GM12872 (cell line): ENCODE results near the gene CHFR.

Source experiments
- TF ChIP-seq, protein P1 (sequence below): IDR thresholded peaks from 3 replicates; pipeline ENCODE4 v1.5.1; 2011; ENCODE audit warnings: low read depth, mild to moderate bottlenecking, low read length, moderate library complexity; ENCODE audit not compliant: insufficient read depth

Gene CHFR

GRCh38 chr12:132804426-132804861, 83.0 kb downstream of the CHFR start:
- TF ChIP-seq, protein P1, sequence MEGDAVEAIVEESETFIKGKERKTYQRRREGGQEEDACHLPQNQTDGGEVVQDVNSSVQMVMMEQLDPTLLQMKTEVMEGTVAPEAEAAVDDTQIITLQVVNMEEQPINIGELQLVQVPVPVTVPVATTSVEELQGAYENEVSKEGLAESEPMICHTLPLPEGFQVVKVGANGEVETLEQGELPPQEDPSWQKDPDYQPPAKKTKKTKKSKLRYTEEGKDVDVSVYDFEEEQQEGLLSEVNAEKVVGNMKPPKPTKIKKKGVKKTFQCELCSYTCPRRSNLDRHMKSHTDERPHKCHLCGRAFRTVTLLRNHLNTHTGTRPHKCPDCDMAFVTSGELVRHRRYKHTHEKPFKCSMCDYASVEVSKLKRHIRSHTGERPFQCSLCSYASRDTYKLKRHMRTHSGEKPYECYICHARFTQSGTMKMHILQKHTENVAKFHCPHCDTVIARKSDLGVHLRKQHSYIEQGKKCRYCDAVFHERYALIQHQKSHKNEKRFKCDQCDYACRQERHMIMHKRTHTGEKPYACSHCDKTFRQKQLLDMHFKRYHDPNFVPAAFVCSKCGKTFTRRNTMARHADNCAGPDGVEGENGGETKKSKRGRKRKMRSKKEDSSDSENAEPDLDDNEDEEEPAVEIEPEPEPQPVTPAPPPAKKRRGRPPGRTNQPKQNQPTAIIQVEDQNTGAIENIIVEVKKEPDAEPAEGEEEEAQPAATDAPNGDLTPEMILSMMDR, result no peak

GRCh38 chr12:132803888-132804287, 83.5 kb downstream of the CHFR start:
- TF ChIP-seq, protein P1, result no peak

DNA sequence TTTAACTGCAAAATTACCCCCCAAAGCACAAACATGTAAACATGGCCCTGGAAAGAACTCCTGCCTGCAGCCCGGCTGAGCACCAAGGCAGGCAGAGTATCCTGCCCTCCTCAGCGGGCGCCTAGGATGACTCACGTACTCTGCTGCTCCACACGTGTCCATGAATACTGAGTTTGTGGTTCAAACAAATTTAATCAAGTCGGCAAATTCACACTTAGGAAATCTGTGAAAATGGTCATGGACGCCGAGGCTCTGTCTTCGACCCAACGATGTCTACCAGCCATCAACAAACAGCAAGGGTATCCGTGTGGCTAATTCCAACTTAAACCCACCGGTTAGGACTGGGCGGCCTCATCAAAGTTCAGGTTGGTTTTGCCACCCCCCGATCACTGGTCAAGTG, 84.3 kb downstream of the CHFR start:
- TF ChIP-seq, protein P1, result no peak

DNA sequence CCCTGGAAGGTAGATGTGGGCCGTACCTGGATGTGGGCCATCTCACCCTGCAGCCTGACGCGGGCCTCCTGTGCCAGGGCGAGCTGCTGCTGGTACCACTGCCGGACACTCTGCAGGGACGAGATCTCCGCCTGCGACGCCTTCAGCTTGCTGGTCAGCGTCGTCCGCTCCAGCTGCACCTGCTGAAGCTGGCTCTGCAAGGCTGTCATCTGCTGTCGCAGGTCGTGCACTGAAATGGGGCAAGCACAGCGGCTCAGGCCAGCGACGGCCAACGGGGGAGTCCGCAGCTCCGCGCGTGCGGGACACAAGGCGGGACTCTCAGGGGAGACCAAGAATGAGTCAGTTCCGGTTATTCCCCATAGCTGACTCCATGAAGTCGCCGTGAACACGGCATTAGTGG, 85.7 kb downstream of the CHFR start:
- TF ChIP-seq, protein P1, result no peak

DNA sequence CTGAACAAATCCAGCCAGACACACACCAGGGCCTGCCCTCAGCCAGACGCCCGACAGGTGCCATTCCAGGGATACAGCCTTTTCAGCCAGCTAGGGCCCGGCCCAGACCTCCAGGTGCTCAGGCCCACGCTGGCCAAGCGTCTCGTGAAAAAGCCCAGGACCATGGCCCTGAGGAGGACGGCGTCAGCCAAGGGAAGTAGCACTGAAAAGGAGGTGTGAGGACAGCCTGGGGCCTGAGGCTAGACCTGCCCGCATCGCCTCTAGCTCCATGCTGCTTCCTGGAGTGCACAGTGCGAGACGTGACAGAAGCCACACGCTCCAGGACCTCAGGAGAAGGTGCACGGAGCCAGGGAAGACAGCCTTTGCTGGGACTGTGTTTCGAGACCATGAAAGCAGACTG, 88.6 kb downstream of the CHFR start:
- TF ChIP-seq, protein P1, result no peak

- TF ChIP-seq, protein P1, result no peak
These were observed 89.4 kb downstream of the CHFR start for GRCh38 chr12:132797820-132798570.

DNA sequence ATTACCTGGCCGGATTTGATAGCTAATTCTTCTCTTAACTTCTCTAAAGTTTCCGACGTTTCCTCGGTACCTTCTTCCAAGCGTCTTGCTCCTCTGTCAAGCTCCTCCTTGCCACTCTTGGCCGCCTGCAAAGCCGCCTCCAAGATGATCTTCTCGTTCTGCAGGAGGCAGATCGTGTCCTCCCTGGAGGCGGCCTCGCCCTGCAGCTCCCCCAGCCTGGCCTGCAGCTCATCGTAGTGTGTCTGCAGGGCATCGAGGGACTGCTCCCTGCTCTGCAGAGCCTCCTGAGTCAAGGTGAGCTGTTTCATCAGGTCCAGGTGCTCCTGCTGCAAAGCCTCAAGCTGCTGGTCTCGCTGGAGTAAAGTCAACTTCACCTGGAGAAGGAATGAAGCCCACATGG, 91.6 kb downstream of the CHFR start:
- TF ChIP-seq, protein P1, result no peak
